Transverse colon (tissue), 4 donors: ENCODE data around the gene UBTFL1. TPM values are rescaled to one million over a fixed set of nuclear protein-coding genes. Genes with fewer than 3 reads are reported as not detected.
A peak's percentile ranks its signal among the peaks of the same experiment; 100 is the strongest.

Source experiments
- DNase-seq: peaks from one replicate; pipeline ENCODE4 v3.0.0-alpha.2; 2019
- H3K27ac ChIP-seq, 4 donors: fragments of 200-600 bp; sonication (generic); 2 replicates each; pipeline ENCODE4 v1.5.1; 2016 to 2018; ENCODE audit warnings: inconsistent platforms in 4 of 4
- H3K27me3 ChIP-seq: fragments of 200-600 bp; sonication (generic); 2 replicates; pipeline ENCODE4 v1.5.1; 2017; ENCODE audit warnings: inconsistent platforms
- H3K36me3 ChIP-seq, 4 donors: fragments of 200-600 bp; sonication (generic); 2 replicates each; pipeline ENCODE4 v1.5.1; 2017 to 2019; ENCODE audit warnings: inconsistent platforms in 4 of 4
- H3K4me1 ChIP-seq, 4 donors: fragments of 200-600 bp; sonication (generic); 2 replicates each; pipeline ENCODE4 v1.5.1; 2017 to 2020; ENCODE audit warnings: inconsistent platforms in 4 of 4
- H3K4me3 ChIP-seq, 4 donors: fragments of 200-600 bp; sonication (generic); 1 replicate in 1 of 4; 2 replicates in 3 of 4; pipeline versions ENCODE4 v1.5.1 to v1.6.1; 2017 to 2019; ENCODE audit warnings: inconsistent platforms in 4 of 4
- H3K9me3 ChIP-seq, 2 donors: fragments of 200-600 bp; sonication (generic); 2 replicates each; pipeline ENCODE4 v1.5.1; 2017 to 2019; ENCODE audit warnings: inconsistent platforms in 2 of 2
- CTCF ChIP-seq, 5 experiments: fragments of 200-600 bp in 3 of 5; fragments of 450-650 bp in 2 of 5; sonication (generic) in 3 of 5; IDR thresholded peaks; 1 replicate in 2 of 5; 2 replicates in 3 of 5; pipeline ENCODE4 v1.5.1; 2016 to 2017; ENCODE audit warnings: antibody characterized with exemption in 5 of 5, inconsistent platforms in 3 of 5, mild to moderate bottlenecking in 2 of 5, moderate library complexity in 1 of 5
- EP300 ChIP-seq: sonication (generic); formaldehyde crosslinking; IDR thresholded peaks from one replicate; pipeline ENCODE4 v1.6.1; 2017; ENCODE audit warnings: antibody characterized with exemption, low read depth
- POLR2A ChIP-seq: fragments of 450-650 bp; IDR thresholded peaks from one replicate; pipeline ENCODE4 v1.6.1; 2016; ENCODE audit warnings: antibody characterized with exemption, mild to moderate bottlenecking, moderate library complexity
- POLR2AphosphoS5 ChIP-seq, 3 donors: sonication (generic); formaldehyde crosslinking; IDR thresholded peaks; one replicate each; pipeline ENCODE4 v1.6.1; 2016; ENCODE audit warnings: antibody characterized with exemption in 3 of 3
- WGBS, 2 donors: methylation state at CpG; one replicate each; pipeline ENCODE4 v1.1.5; 2018; ENCODE audit warnings: low coverage in 1 of 2; 5-methylcytosine and 5-hydroxymethylcytosine counted together
- in situ Hi-C, 4 donors: fragments of 200-750 bp; cut with MboI; loops; one replicate each; pipeline versions ENCODE4 v1.15.0 to v1.15.1; 2017; ENCODE audit warnings: low sequenced_read_pairs in 3 of 4, low pct_ligation_motif_present in 1 of 4, low pct_unique_long_range_greater_than_20kb in 1 of 4
- intact Hi-C: fragments of 100-400 bp; cut with DNase I; formaldehyde crosslinking; loops from one replicate; pipeline ENCODE4 v1.15.1; 2023; ENCODE audit warnings: low total_unique reads
- small RNA-seq, 4 donors: library from RNA; depleted of rRNA; stranded (forward); fragments of <200 nt; gene quantifications; one replicate each; pipeline ENCODE3, GENCODE V24; 2016
- total RNA-seq, 4 donors: library from RNA; depleted of rRNA; stranded (reverse); fragments of >200 nt; gene quantifications; one replicate each; pipeline ENCODE4 v1.1.0, GENCODE V29; 2016

UBTFL1 gene
- total RNA-seq, 4 donors from 2014 or later: not detected

- H3K27ac ChIP-seq: peak overlapping the region in 2 of 4 donors; percentile 30 to 47
- 33 to 40% methylated on average over 11 of the region's 11 CpGs for WGBS, 2 donors
- peaks cover 0 to 10% (median 0%) of the 10 kb centered on the region in 4 donors for H3K4me1 ChIP-seq
- in situ Hi-C loops (no loop called here), intact Hi-C loops (no loop called here)
- DNase-seq: no peak
- peaks cover 31% of the 10 kb centered on the region for H3K27me3 ChIP-seq
- H3K36me3 ChIP-seq: no peaks in the 10 kb centered on the region
- TF ChIP-seq CTCF (IDR thresholded peaks at IDR 0.05) (no peak), EP300 (no peak), POLR2AphosphoS5 (IDR thresholded peaks at IDR 0.05) (no peak), POLR2A (no peak)
- peak overlapping the region; percentile 29 to 57 (median 34) for H3K4me3 ChIP-seq
- H3K9me3 ChIP-seq: no peaks in the 10 kb centered on the region
Measured at GRCh38 chr11:90133560-90134477, 48.1 kb downstream of the UBTFL1 start.

GRCh38 chr11:90134478-90135003, 48.8 kb downstream of the UBTFL1 start, which contains the start of gene NAALAD2:
NAALAD2 (plus strand) TSS chr11:90134663; CDS start chr11:90134759, 96 bp downstream.
- TF ChIP-seq EP300 (no peak), POLR2A (no peak), POLR2AphosphoS5 (IDR thresholded peaks at IDR 0.05) (no peak), CTCF (IDR thresholded peaks at IDR 0.05) (no peak)
- H3K27me3 ChIP-seq: peaks cover 31% of the 10 kb centered on the region
- no peaks in the 10 kb centered on the region for H3K36me3 ChIP-seq
- H3K27ac ChIP-seq: peak within 1 kb of the TSS in 2 of 4 donors; percentile 30 to 47
- no peaks in the 10 kb centered on the region for H3K9me3 ChIP-seq
- H3K4me1 ChIP-seq: peaks cover 0 to 10% (median 0%) of the 10 kb centered on the region in 4 donors
- in situ Hi-C loops (no loop called here), intact Hi-C loops (no loop called here)
- WGBS, 2 donors: 2 to 18% methylated on average over 7 to 25 of the region's 25 CpGs
- H3K4me3 ChIP-seq: peak within 1 kb of the TSS; percentile 29 to 57 (median 34)
- DNase-seq: peak; percentile 11

- no peaks in the 10 kb centered on the region for H3K9me3 ChIP-seq
- peak overlapping the region; percentile 29 to 57 (median 34) for H3K4me3 ChIP-seq
- peaks cover 0 to 10% (median 0%) of the 10 kb centered on the region in 4 donors for H3K4me1 ChIP-seq
- intact Hi-C loops (no loop called here), in situ Hi-C loops (no loop called here)
- H3K27ac ChIP-seq: no peak overlapping the region
- TF ChIP-seq POLR2A (no peak), EP300 (no peak), POLR2AphosphoS5 (IDR thresholded peaks at IDR 0.05) (no peak), CTCF (IDR thresholded peaks at IDR 0.05) (no peak)
- no peaks in the 10 kb centered on the region for H3K36me3 ChIP-seq
- H3K27me3 ChIP-seq: peaks cover 31% of the 10 kb centered on the region
- DNase-seq: no peak
- 4 to 8% methylated on average over 5 of the region's 5 CpGs for WGBS, 2 donors
Measured at GRCh38 chr11:90135016-90135415, 49.3 kb downstream of the UBTFL1 start.

Small RNAs within 50 kb of the gene (small RNA-seq; reads per million reads assigned to genes)
- gene AP000827.1 (0 reads per million in 4 donors), gene RF00275 (0 reads per million in 4 donors)

Other genes with a start within 250 kb of the UBTFL1 start
- gene TRIM64B, start 207.5 kb upstream of the UBTFL1 start, total RNA-seq: not detected
- not detected for gene TRIM49D1, start 163.7 kb upstream of the UBTFL1 start, total RNA-seq
- not detected for gene TRIM49D2, start 161.9 kb upstream of the UBTFL1 start, total RNA-seq
- not detected for gene TRIM64, start 119.9 kb upstream of the UBTFL1 start, total RNA-seq
- not detected for gene TRIM49C, start 54.8 kb upstream of the UBTFL1 start, total RNA-seq
- gene NAALAD2, start 48.7 kb downstream of the UBTFL1 start, total RNA-seq: 1 to 10 TPM in 1 of 4 donors, under 1 TPM in 1, not detected in 2; 0.55 to 1.3 TPM
- gene CHORDC1, start 137.1 kb downstream of the UBTFL1 start, total RNA-seq: 10 to 100 TPM; 25.9 to 50.5 (median 32.0) TPM